HG03520 (cell line): ENCODE measurements around the gene SENP1.

Experiments
- ATAC-seq: cut with Tn5 transposase; IDR thresholded peaks from one replicate; pipeline ENCODE4 v1.9.1; 2021; ENCODE audit warnings: mild to moderate bottlenecking, moderate library complexity; ENCODE audit not compliant: unreplicated experiment

SENP1 gene

DNA sequence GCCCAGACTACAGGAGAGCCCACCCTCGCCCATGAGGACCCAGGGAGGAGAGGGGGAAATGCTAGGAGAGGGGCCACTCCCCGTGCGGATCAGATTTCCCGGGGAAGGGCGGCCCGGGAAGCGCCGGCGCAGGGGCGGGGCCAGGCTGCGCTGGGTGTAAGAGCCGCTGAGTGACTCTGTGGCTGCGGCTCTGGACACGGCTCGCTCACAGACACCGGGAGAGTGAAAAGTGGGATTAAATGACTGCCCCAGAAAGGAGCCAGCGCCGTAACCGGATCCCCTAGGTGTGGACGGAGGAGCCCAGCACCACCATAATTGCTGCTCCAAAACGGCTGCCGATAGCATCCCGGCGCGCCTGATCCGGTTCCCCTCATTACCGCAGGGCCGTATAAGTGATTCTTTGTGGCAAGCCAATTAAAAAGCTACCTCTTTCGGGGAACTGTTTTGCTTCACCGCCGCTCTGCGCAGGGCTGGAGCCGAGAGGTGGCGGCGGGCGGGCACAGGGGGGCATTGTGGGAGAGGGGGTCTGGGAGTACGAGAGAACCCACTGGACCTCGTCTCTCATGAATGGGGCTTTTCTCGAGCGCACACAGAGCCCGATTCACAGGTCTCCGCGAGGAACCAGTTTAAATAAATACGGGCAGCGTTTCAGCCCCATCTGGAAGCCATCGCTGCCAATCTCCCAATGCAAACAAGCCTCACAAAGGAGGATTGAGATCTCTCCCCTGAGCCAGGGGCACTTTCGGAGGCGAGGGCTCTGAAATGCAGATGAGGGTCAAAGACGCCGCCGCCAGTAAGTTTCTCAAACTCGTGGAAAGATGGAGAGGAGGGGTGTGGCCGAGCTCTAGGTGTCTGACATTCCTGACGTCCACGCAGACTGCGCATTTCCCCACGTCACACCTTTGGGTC lies 104.1 kb downstream of the SENP1 start:
- no peak for ATAC-seq

DNA sequence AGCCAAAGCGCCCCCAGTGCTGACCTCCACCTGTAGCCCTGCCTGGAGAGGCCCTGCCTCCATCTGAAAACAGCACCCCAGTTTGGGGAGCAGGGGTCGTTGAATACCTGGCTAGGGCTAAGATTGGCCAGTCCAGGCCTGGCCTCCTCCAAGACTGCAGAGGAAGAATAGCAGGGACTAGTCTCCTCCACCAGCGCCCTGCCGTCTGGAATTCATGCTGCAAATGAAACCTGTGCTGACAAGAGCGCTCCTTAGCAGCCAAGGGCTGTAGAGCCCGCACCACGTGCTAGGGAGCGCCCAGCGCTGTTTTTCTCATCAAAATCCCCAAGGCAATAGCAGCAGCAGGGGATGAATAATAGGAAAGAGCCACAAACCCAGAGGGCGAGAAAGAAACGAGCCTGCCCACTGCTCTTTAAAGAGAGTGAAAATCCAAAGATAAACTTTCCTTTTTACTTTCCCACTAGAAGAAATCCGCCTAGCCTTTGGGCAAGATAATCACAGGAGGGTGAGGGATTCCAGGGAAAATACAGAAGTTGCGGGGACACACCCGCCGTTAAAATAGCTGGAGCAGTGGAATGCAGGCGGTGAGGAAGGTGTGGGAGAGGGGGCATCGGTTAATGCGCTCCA lies 104.9 kb downstream of the SENP1 start:
- no peak for ATAC-seq

DNA sequence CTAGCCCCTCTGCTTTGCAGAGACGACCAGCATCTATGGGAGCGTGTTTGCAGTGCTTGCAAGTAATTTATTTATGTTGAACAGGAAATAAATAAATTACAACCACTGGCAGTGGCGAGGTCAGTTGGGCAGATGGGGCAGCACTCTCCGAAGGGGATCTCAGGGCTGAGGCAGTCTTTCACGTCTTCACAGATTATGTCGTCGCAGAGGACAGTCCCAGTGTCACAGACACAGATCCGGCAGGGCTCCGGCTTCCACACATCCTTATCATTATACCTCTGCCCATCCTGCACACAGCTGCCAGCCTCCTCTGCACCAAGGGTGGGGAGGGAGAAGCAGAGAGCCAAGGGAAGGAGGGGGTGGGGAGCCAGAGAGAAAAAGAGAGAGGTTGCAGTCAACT lies 106.1 kb downstream of the SENP1 start:
- no peak for ATAC-seq

GRCh38 chr12:47997321-47997720 lies 108.6 kb downstream of the SENP1 start:
- no peak for ATAC-seq

- ATAC-seq: no peak
Measured at GRCh38 chr12:47995981-47996401, 109.9 kb downstream of the SENP1 start.

- ATAC-seq: no peak
Measured at GRCh38 chr12:47993491-47993890, 112.4 kb downstream of the SENP1 start.
